SK-N-SH (cell line): Measurements from ENCODE around the gene CCDC185. TPM values are rescaled to one million over a fixed set of nuclear protein-coding genes. Genes with fewer than 3 reads are reported as not detected.

ENCODE experiments used
- CTCF ChIA-PET: fragments of 300-600, 350-600 bp; formaldehyde crosslinking; extraction: SDS; loops from one replicate; lab custom pipeline; 2021; lab: Yijun Ruan, JAX
- POLR2A ChIA-PET: fragments of 350-600 bp; sonication (Branson Sonifier 250); formaldehyde crosslinking; extraction: SDS; loops from one replicate; lab custom pipeline; 2020; ENCODE audit warnings: antibody characterized with exemption, inconsistent platforms; lab: Yijun Ruan, JAX
- DNase-seq: peaks from one replicate; pipeline ENCODE4 v3.0.0; 2012
- H2AFZ ChIP-seq: fragments of 200-600 bp; sonication (generic); 2 replicates; pipeline ENCODE4 v1.8.1; 2016; ENCODE audit warnings: antibody characterized with exemption, mild to moderate bottlenecking, low read depth
- H3F3A ChIP-seq: fragments of 200-600 bp; sonication (generic); replicated peaks from 2 replicates; pipeline ENCODE3; 2016; ENCODE audit warnings: antibody characterized with exemption, mild to moderate bottlenecking; ENCODE audit not compliant: insufficient read depth
- H3K27ac ChIP-seq, 2 experiments: fragments of 200-500 bp in 1 of 2; fragments of 200-600 bp in 1 of 2; sonication (Bioruptor generic) in 1 of 2; sonication (generic), shearing (Covaris generic) in 1 of 2; 2 replicates each; pipeline versions ENCODE4 v1.5.1 to v1.6.1; 2014 to 2016; ENCODE audit warnings: low read depth in 2 of 2, inconsistent platforms in 1 of 2, low read length in 1 of 2, mild to moderate bottlenecking in 1 of 2, mixed read lengths in 1 of 2
- H3K27me3 ChIP-seq: fragments of 200-600 bp; sonication (generic), shearing (Covaris generic); 2 replicates; pipeline ENCODE4 v1.6.1; 2016; ENCODE audit warnings: mixed run types; ENCODE audit not compliant: insufficient read depth
- H3K36me3 ChIP-seq, 2 experiments: fragments of 200-500 bp in 1 of 2; fragments of 200-600 bp in 1 of 2; sonication (Bioruptor generic) in 1 of 2; sonication (generic) in 1 of 2; replicated peaks in 1 of 2; 2 replicates each; pipeline versions ENCODE3 to v1.5.1; 2014 to 2016; ENCODE audit warnings: low read length in 1 of 2, mild to moderate bottlenecking in 1 of 2; ENCODE audit not compliant: insufficient read depth in 2 of 2, control insufficient read depth in 1 of 2
- H3K4me1 ChIP-seq, 2 experiments: fragments of 200-500 bp in 1 of 2; fragments of 200-600 bp in 1 of 2; sonication (Bioruptor generic) in 1 of 2; sonication (generic), shearing (Covaris generic) in 1 of 2; 2 replicates each; pipeline versions ENCODE4 v1.5.1 to v1.6.1; 2014 to 2016; ENCODE audit warnings: low read depth in 1 of 2, low read length in 1 of 2, mixed run types in 1 of 2; ENCODE audit not compliant: insufficient read depth in 2 of 2, control insufficient read depth in 1 of 2
- H3K4me2 ChIP-seq: fragments of 200-600 bp; sonication (generic), shearing (Covaris generic); 2 replicates; pipeline ENCODE4 v1.6.1; 2017; ENCODE audit warnings: mixed run types
- H3K4me3 ChIP-seq, 2 experiments: fragments of 200-500 bp in 1 of 2; fragments of 200-600 bp in 1 of 2; sonication (Bioruptor generic) in 1 of 2; sonication (generic), shearing (Covaris generic) in 1 of 2; 2 replicates each; pipeline versions ENCODE4 v1.5.1 to v1.8.1; 2014 to 2016; ENCODE audit warnings: low read depth in 2 of 2, inconsistent platforms in 1 of 2, low read length in 1 of 2, mild to moderate bottlenecking in 1 of 2, mixed read lengths in 1 of 2, moderate library complexity in 1 of 2
- H3K79me2 ChIP-seq: fragments of 200-600 bp; sonication (generic); 2 replicates; pipeline ENCODE4 v1.8.1; 2017; ENCODE audit warnings: mild to moderate bottlenecking; ENCODE audit not compliant: insufficient read depth
- H3K9ac ChIP-seq: fragments of 200-600 bp; sonication (generic); 2 replicates; pipeline ENCODE4 v1.6.1; 2017; ENCODE audit warnings: mixed run types
- H3K9me2 ChIP-seq: fragments of 200-600 bp; sonication (generic); 2 replicates; pipeline ENCODE4 v1.6.1; 2017; ENCODE audit warnings: mixed run types
- H3K9me3 ChIP-seq: fragments of 200-600 bp; sonication (generic); 2 replicates; pipeline ENCODE4 v1.6.1; 2017; ENCODE audit warnings: mixed run types, mild to moderate bottlenecking, moderate library complexity
- H4K20me1 ChIP-seq: fragments of 200-600 bp; sonication (generic); 2 replicates; pipeline ENCODE4 v1.6.1; 2017; ENCODE audit warnings: mild to moderate bottlenecking, mixed run types; ENCODE audit not compliant: insufficient read depth
- CHD2 ChIP-seq: fragments of 150-350 bp; IDR thresholded peaks from 2 replicates; pipeline ENCODE4 v1.6.1; 2018; ENCODE audit warnings: low read length; ENCODE audit not compliant: partially characterized antibody
- ELF1 ChIP-seq: IDR thresholded peaks from 2 replicates; pipeline ENCODE4 v1.4.0; 2012
- EP300 ChIP-seq, 2 experiments: IDR thresholded peaks; 2 replicates each; pipeline versions ENCODE4 v1.4.0 to v1.6.1; 2012; ENCODE audit warnings: borderline replicate concordance in 1 of 2, low read depth in 1 of 2, low read length in 1 of 2
- EZH2phosphoT487 ChIP-seq: fragments of 200-600 bp; sonication (generic); IDR thresholded peaks from 2 replicates; pipeline ENCODE4 v1.6.1; 2017; ENCODE audit warnings: low read depth, mixed run types, mild to moderate bottlenecking, antibody characterized with exemption, moderate library complexity, borderline replicate concordance
- FOSL2 ChIP-seq: IDR thresholded peaks from 2 replicates; pipeline ENCODE4 v1.4.0; 2012; ENCODE audit warnings: low read depth, mild to moderate bottlenecking, moderate library complexity, borderline replicate concordance
- FOXM1 ChIP-seq: IDR thresholded peaks from 2 replicates; pipeline ENCODE4 v1.4.0; 2012; ENCODE audit warnings: low read depth, mild to moderate bottlenecking
- GATA2 ChIP-seq: sonication (generic); formaldehyde crosslinking; IDR thresholded peaks from 2 replicates; pipeline ENCODE4 v1.5.0; 2020; ENCODE audit warnings: mild to moderate bottlenecking, missing genetic modification reagents
- JUND ChIP-seq: IDR thresholded peaks from 2 replicates; pipeline ENCODE4 v1.4.0; 2012
- MEF2A ChIP-seq: IDR thresholded peaks from 2 replicates; pipeline ENCODE4 v1.4.0; 2012; ENCODE audit warnings: low read depth, borderline replicate concordance
- MXI1 ChIP-seq: IDR thresholded peaks from 2 replicates; pipeline ENCODE4 v1.6.1; 2012; ENCODE audit warnings: mild to moderate bottlenecking, low read depth, low read length, improper control_type of control experiment
- NFIC ChIP-seq: IDR thresholded peaks from 2 replicates; pipeline ENCODE4 v1.4.0; 2012; ENCODE audit warnings: borderline replicate concordance
- NRF1 ChIP-seq: IDR thresholded peaks from 2 replicates; pipeline ENCODE4 v1.6.1; 2012; ENCODE audit warnings: low read depth, mild to moderate bottlenecking, low read length
- POLR2AphosphoS5 ChIP-seq: IDR thresholded peaks from 2 replicates; pipeline ENCODE4 v1.6.1; 2012; ENCODE audit warnings: low read depth, low read length
- RAD21 ChIP-seq: IDR thresholded peaks from 2 replicates; pipeline ENCODE4 v1.6.1; 2012; ENCODE audit warnings: mild to moderate bottlenecking, low read length
- RCOR1 ChIP-seq: fragments of 150-350 bp; IDR thresholded peaks from 2 replicates; pipeline ENCODE4 v1.6.1; 2017; ENCODE audit warnings: antibody characterized with exemption, low read length
- RFX5 ChIP-seq: IDR thresholded peaks from 2 replicates; pipeline ENCODE4 v1.6.1; 2012; ENCODE audit warnings: mild to moderate bottlenecking, improper control_type of control experiment, low read length
- RXRA ChIP-seq: IDR thresholded peaks from 2 replicates; pipeline ENCODE4 v1.4.0; 2012; ENCODE audit warnings: low read depth, mild to moderate bottlenecking, borderline replicate concordance
- SIN3A ChIP-seq: IDR thresholded peaks from 2 replicates; pipeline ENCODE4 v1.6.1; 2012; ENCODE audit warnings: low read depth, mild to moderate bottlenecking, low read length, moderate library complexity, borderline replicate concordance
- TAF1 ChIP-seq: IDR thresholded peaks from 2 replicates; pipeline ENCODE4 v1.6.1; 2012; ENCODE audit warnings: low read depth, mild to moderate bottlenecking, low read length, moderate library complexity, borderline replicate concordance
- TEAD4 ChIP-seq: IDR thresholded peaks from 2 replicates; pipeline ENCODE4 v1.4.0; 2012; ENCODE audit warnings: mild to moderate bottlenecking, borderline replicate concordance; ENCODE audit not compliant: insufficient read depth
- WGBS: methylation state at CpG from one replicate; pipeline ENCODE4 v1.1.6; 2017; ENCODE audit warnings: low lambda C conversion rate; 5-methylcytosine and 5-hydroxymethylcytosine counted together
- polyA plus RNA-seq, 3 experiments: library from polyadenylated mRNA; depleted of rRNA; stranded (reverse); fragments of >200 nt; gene quantifications; 2 replicates each; pipeline ENCODE4 v1.2.3, GENCODE V29; 2012
- TF ChIP-seq, protein P1 (sequence below): fragments of 150-350 bp; IDR thresholded peaks from 2 replicates; pipeline ENCODE4 v1.6.1; 2017; ENCODE audit warnings: antibody characterized with exemption, low read length, low read depth, borderline replicate concordance
- TF ChIP-seq, protein P2 (sequence below): IDR thresholded peaks from 2 replicates; pipeline ENCODE4 v1.4.0; 2012; ENCODE audit warnings: low read depth, borderline replicate concordance

Gene CCDC185
- polyA plus RNA-seq, 1 of the 3 experiments (the other 2 are of a cell fraction), result not detected

DNA sequence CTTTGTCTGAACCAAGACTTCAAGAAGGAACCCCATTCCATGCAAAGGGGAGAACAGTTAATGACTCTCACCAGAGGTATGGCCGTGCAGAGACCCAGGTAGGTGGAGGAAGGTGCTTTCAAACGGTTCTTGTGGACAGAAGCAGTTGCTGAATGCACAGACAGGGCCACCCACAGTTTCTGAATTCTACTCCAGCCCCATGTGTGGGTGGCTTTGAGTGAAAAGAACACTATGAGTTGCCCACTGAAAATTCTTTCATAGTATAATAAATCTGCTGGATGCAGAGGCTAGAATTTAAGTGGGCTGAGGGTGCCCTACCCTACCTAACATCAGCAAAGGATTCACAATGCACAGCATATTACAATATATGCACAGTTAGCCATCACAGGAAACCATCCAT lies 7.2 kb upstream of the CCDC185 start:
- Histone ChIP-seq H4K20me1 (no peaks in the 10 kb centered on the region), H3K27ac (no peak overlapping the region), H3K36me3 (no peaks in the 10 kb centered on the region), H3K4me3 (no peak overlapping the region), H3K9me2 (no peaks in the 10 kb centered on the region), H3K4me1 (no peaks in the 10 kb centered on the region), H2AFZ (no peak overlapping the region), H3K27me3 (no peaks in the 10 kb centered on the region), H3K79me2 (no peaks in the 10 kb centered on the region), H3F3A (no peaks in the 10 kb centered on the region), H3K4me2 (no peak overlapping the region), H3K9me3 (no peaks in the 10 kb centered on the region), H3K9ac (no peak overlapping the region)
- no peak for DNase-seq
- CTCF ChIA-PET, result no interaction called here
- POLR2A ChIA-PET, result no interaction called here
- WGBS, result 6% methylated on average over 2 of the region's 2 CpGs
- TF ChIP-seq TEAD4, result no peak
- no peak for TF ChIP-seq NFIC
- TF ChIP-seq EP300 (IDR thresholded peaks at IDR 0.05; ENCODE audit: borderline replicate concordance in 1 of 2, low read depth in 1 of 2, low read length in 1 of 2), result no peak
- no peak for TF ChIP-seq FOSL2
- no peak for TF ChIP-seq TAF1
- no peak for TF ChIP-seq RCOR1
- no peak for TF ChIP-seq SIN3A
- no peak for TF ChIP-seq GATA2
- TF ChIP-seq ELF1, result no peak
- TF ChIP-seq RXRA, result no peak
- TF ChIP-seq CHD2, result no peak
- no peak for TF ChIP-seq POLR2AphosphoS5
- no peak for TF ChIP-seq RFX5
- no peak for TF ChIP-seq JUND
- TF ChIP-seq, protein P1, sequence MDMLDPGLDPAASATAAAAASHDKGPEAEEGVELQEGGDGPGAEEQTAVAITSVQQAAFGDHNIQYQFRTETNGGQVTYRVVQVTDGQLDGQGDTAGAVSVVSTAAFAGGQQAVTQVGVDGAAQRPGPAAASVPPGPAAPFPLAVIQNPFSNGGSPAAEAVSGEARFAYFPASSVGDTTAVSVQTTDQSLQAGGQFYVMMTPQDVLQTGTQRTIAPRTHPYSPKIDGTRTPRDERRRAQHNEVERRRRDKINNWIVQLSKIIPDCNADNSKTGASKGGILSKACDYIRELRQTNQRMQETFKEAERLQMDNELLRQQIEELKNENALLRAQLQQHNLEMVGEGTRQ, result no peak
- no peak for TF ChIP-seq NRF1
- TF ChIP-seq MXI1, result no peak

DNA sequence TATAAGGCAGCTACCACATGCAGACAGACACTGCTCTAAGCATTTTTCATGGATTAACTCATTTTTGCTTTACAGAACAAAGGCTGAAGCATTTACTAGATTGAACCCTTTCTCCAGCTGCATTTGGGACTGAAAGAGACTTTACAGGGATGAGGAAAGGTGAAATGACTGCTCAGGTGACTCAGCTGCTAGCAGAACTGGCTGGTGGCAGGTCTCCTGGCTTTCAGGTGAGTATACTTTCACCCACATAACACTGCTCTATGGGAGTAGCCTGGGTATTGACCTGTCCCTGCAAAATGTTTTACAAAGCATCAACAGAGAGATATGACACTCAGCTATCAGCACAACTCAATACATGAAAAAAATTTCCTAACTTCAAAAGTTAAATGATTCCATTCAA lies 2.6 kb upstream of the CCDC185 start:
- CTCF ChIA-PET, result no interaction called here
- H3K79me2 ChIP-seq, result no peaks in the 10 kb centered on the region

More for the DNA sequence above, 2.6 kb upstream of the CCDC185 start:
- no peak overlapping the region for H3K27ac ChIP-seq
- H3K4me3 ChIP-seq, result no peak overlapping the region
- no peak overlapping the region for H3K4me2 ChIP-seq
- H3K9me3 ChIP-seq, result no peaks in the 10 kb centered on the region
- no peak overlapping the region for H3K9ac ChIP-seq
- POLR2A ChIA-PET, result no interaction called here
- H2AFZ ChIP-seq, result no peak overlapping the region
- H4K20me1 ChIP-seq, result no peaks in the 10 kb centered on the region
- peaks cover 25% of the 10 kb centered on the region; the same call in 1 of the 2 replicates for H3K27me3 ChIP-seq
- H3F3A ChIP-seq, result no peaks in the 10 kb centered on the region
- peaks cover 0 to 3% of the 10 kb centered on the region in 2 experiments; a peak in 1 of 4 replicates for H3K4me1 ChIP-seq
- DNase-seq, result no peak
- H3K9me2 ChIP-seq, result no peaks in the 10 kb centered on the region
- no peaks in the 10 kb centered on the region for H3K36me3 ChIP-seq
- no peak for TF ChIP-seq TEAD4
- TF ChIP-seq RAD21, result no peak
- TF ChIP-seq, protein P2, sequence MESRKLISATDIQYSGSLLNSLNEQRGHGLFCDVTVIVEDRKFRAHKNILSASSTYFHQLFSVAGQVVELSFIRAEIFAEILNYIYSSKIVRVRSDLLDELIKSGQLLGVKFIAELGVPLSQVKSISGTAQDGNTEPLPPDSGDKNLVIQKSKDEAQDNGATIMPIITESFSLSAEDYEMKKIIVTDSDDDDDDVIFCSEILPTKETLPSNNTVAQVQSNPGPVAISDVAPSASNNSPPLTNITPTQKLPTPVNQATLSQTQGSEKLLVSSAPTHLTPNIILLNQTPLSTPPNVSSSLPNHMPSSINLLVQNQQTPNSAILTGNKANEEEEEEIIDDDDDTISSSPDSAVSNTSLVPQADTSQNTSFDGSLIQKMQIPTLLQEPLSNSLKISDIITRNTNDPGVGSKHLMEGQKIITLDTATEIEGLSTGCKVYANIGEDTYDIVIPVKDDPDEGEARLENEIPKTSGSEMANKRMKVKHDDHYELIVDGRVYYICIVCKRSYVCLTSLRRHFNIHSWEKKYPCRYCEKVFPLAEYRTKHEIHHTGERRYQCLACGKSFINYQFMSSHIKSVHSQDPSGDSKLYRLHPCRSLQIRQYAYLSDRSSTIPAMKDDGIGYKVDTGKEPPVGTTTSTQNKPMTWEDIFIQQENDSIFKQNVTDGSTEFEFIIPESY, result no peak
- TF ChIP-seq RFX5, result no peak
- TF ChIP-seq FOSL2, result no peak
- TF ChIP-seq MXI1, result no peak
- no peak for TF ChIP-seq SIN3A
- no peak for TF ChIP-seq EZH2phosphoT487
- no peak for TF ChIP-seq NFIC
- TF ChIP-seq MEF2A, result no peak
- TF ChIP-seq JUND, result no peak
- no peak for TF ChIP-seq FOXM1
- TF ChIP-seq, all 33 proteins: peak for 0
